ENCODE measurements around the gene SURF6.
"Not testable (repeated sequence)": the region's sequence is repeated elsewhere in the genome, so short reads cannot be mapped to it uniquely, and the experiment has no call there.

The SURF6 gene

GRCh38 chr9:133379153-133380086, 43.4 kb upstream of the SURF6 start:
- DNase-seq (ENCODE audit: low spot score), result no peak
- TF ChIP-seq CTCF (IDR thresholded peaks at IDR 0.05; ENCODE audit: extremely low read depth, insufficient read depth, missing control alignments), result no peak
- in situ Hi-C loops (cut with MboI; ENCODE audit: low pct_unique_long_range_greater_than_20kb, low sequenced_read_pairs, unreplicated experiment), result no loop called here

- no peak for DNase-seq (ENCODE audit: low spot score)
Measured at GRCh38 chr9:133378408-133378962, 42.5 kb upstream of the SURF6 start.

GRCh38 chr9:133377721-133378216, 41.8 kb upstream of the SURF6 start:
- in situ Hi-C loops (cut with MboI; ENCODE audit: low pct_unique_long_range_greater_than_20kb, low sequenced_read_pairs, unreplicated experiment), result no loop called here
- DNase-seq (ENCODE audit: low spot score), result no peak
- no peak for TF ChIP-seq CTCF (IDR thresholded peaks at IDR 0.05; ENCODE audit: extremely low read depth, insufficient read depth, missing control alignments)

More at GRCh38 chr9:133378408-133378962, 42.5 kb upstream of the SURF6 start:
- TF ChIP-seq CTCF (IDR thresholded peaks at IDR 0.05; ENCODE audit: extremely low read depth, insufficient read depth, missing control alignments), result no peak
- in situ Hi-C loops (cut with MboI; ENCODE audit: low pct_unique_long_range_greater_than_20kb, low sequenced_read_pairs, unreplicated experiment), result no loop called here

GRCh38 chr9:133377280-133377679, 41.3 kb upstream of the SURF6 start:
- in situ Hi-C loops (cut with MboI; ENCODE audit: low pct_unique_long_range_greater_than_20kb, low sequenced_read_pairs, unreplicated experiment), result not testable (repeated sequence)

GRCh38 chr9:133375724-133376654, 40.0 kb upstream of the SURF6 start, which contains the start of the genes STKLD1 and SURF4:
Gene STKLD1 (plus strand): TSS chr9:133376366. CDS start chr9:133376474, 108 bp downstream.
Gene SURF4 (minus strand): TSS chr9:133376060. CDS start chr9:133375969, 91 bp downstream.
- in situ Hi-C loops (cut with MboI; ENCODE audit: low pct_unique_long_range_greater_than_20kb, low sequenced_read_pairs, unreplicated experiment), result no loop called here
- peak; percentile 100 for DNase-seq (ENCODE audit: low spot score)
- no peak for TF ChIP-seq CTCF (IDR thresholded peaks at IDR 0.05; ENCODE audit: extremely low read depth, insufficient read depth, missing control alignments)

More at GRCh38 chr9:133377280-133377679, 41.3 kb upstream of the SURF6 start:
- DNase-seq (ENCODE audit: low spot score), result not testable (repeated sequence)

- peak; percentile 40 for TF ChIP-seq CTCF (IDR thresholded peaks at IDR 0.05; ENCODE audit: extremely low read depth, insufficient read depth, missing control alignments)
Measured at GRCh38 chr9:133375116-133375723, 39.2 kb upstream of the SURF6 start.

More at GRCh38 chr9:133375116-133375723, 39.2 kb upstream of the SURF6 start:
- peak; percentile 74 for DNase-seq (ENCODE audit: low spot score)
- in situ Hi-C loops (cut with MboI; ENCODE audit: low pct_unique_long_range_greater_than_20kb, low sequenced_read_pairs, unreplicated experiment), result no loop called here

All from GM13977 (cell line).